Fibroblast of lung (primary cell): ENCODE results near the gene MKLN1. TPM values are rescaled to one million over a fixed set of nuclear protein-coding genes. Genes with fewer than 3 reads are reported as not detected.
"Not testable (repeated sequence)": the region's sequence is repeated elsewhere in the genome, so short reads cannot be mapped to it uniquely, and the experiment has no call there.

ENCODE experiments used
- DNase-seq, 2 donors: peaks; one replicate each; pipeline versions ENCODE4 v3.0.0 to v3.0.0-alpha.2; 2010; ENCODE audit warnings: low read depth in 2 of 2
- H2AFZ ChIP-seq: 2 replicates; pipeline ENCODE4 v1.5.1; 2012; ENCODE audit warnings: low read length, control low read depth, inconsistent platforms
- H3K27ac ChIP-seq: 2 replicates; pipeline ENCODE4 v1.5.1; 2011; ENCODE audit warnings: low read length, control low read depth; ENCODE audit not compliant: insufficient read depth
- H3K27me3 ChIP-seq: 2 replicates; pipeline ENCODE4 v1.5.1; 2011; ENCODE audit warnings: mild to moderate bottlenecking, low read length; ENCODE audit not compliant: control insufficient read depth, insufficient read depth
- H3K36me3 ChIP-seq: 2 replicates; pipeline ENCODE4 v1.5.1; 2011; ENCODE audit warnings: low read length; ENCODE audit not compliant: control insufficient read depth, insufficient read depth
- H3K4me1 ChIP-seq: 2 replicates; pipeline ENCODE4 v1.5.1; 2011; ENCODE audit warnings: low read length; ENCODE audit not compliant: control insufficient read depth, insufficient read depth; ENCODE audit errors: extremely low read depth
- H3K4me2 ChIP-seq: 2 replicates; pipeline ENCODE4 v1.5.1; 2011; ENCODE audit warnings: low read length, control low read depth; ENCODE audit not compliant: insufficient read depth; ENCODE audit errors: extremely low read depth
- H3K4me3 ChIP-seq, 4 experiments: fragments of 200-600 bp in 1 of 4; sonication (generic) in 1 of 4; replicated peaks in 1 of 4; 2 replicates each; pipeline ENCODE4 v1.5.1; 2011 to 2016; ENCODE audit warnings: low read length in 4 of 4, low read depth in 3 of 4, mild to moderate bottlenecking in 3 of 4, control low read depth in 2 of 4, inconsistent platforms in 1 of 4, mixed read lengths in 1 of 4; ENCODE audit not compliant: insufficient read depth in 1 of 4; ENCODE audit errors: control extremely low read depth in 1 of 4
- H3K79me2 ChIP-seq: 2 replicates; pipeline ENCODE4 v1.5.1; 2012; ENCODE audit warnings: mild to moderate bottlenecking, low read length, inconsistent platforms; ENCODE audit not compliant: control insufficient read depth, insufficient read depth
- H3K9ac ChIP-seq: 2 replicates; pipeline ENCODE4 v1.5.1; 2011; ENCODE audit warnings: mild to moderate bottlenecking, low read length, control low read depth; ENCODE audit not compliant: insufficient read depth
- H3K9me3 ChIP-seq: 2 replicates; pipeline ENCODE4 v1.5.1; 2012; ENCODE audit warnings: low read depth, low read length; ENCODE audit not compliant: control insufficient read depth, insufficient read depth
- H4K20me1 ChIP-seq: 2 replicates; pipeline ENCODE4 v1.5.1; 2011; ENCODE audit warnings: low read length; ENCODE audit not compliant: control insufficient read depth, insufficient read depth; ENCODE audit errors: extremely low read depth
- EZH2 ChIP-seq: IDR thresholded peaks from 2 replicates; pipeline ENCODE4 v1.5.1; 2012; ENCODE audit warnings: low read length, control low read depth, mild to moderate bottlenecking; ENCODE audit errors: missing control alignments
- polyA plus RNA-seq, 2 donors: library from polyadenylated mRNA; depleted of rRNA in 1 of 2; stranded (reverse) in 1 of 2; unstranded in 1 of 2; fragments of >200 nt; gene quantifications; 2 replicates each; pipeline ENCODE4 v1.2.1, GENCODE V29; 2011 to 2012; ENCODE audit warnings: missing spikeins in 1 of 2
- total RNA-seq: library from RNA; depleted of rRNA; stranded (reverse); fragments of >200 nt; gene quantifications from 2 replicates; pipeline ENCODE4 v1.2.1, GENCODE V29; 2014
- TF ChIP-seq, protein P1 (sequence below), 2 donors: IDR thresholded peaks in 1 of 2; conservative IDR thresholded peaks in 1 of 2; 1 replicate in 1 of 2; 2 replicates in 1 of 2; pipeline ENCODE4 v1.5.1; 2011 to 2012; ENCODE audit warnings: low read length in 2 of 2, control low read depth in 1 of 2, inconsistent platforms in 1 of 2, low read depth in 1 of 2, mild to moderate bottlenecking in 1 of 2

Gene MKLN1
- total and polyA plus RNA-seq, 2 donors (not counting 1 experiment from before 2014, with no cell fraction given) = 33.9 to 46.4 TPM

DNA sequence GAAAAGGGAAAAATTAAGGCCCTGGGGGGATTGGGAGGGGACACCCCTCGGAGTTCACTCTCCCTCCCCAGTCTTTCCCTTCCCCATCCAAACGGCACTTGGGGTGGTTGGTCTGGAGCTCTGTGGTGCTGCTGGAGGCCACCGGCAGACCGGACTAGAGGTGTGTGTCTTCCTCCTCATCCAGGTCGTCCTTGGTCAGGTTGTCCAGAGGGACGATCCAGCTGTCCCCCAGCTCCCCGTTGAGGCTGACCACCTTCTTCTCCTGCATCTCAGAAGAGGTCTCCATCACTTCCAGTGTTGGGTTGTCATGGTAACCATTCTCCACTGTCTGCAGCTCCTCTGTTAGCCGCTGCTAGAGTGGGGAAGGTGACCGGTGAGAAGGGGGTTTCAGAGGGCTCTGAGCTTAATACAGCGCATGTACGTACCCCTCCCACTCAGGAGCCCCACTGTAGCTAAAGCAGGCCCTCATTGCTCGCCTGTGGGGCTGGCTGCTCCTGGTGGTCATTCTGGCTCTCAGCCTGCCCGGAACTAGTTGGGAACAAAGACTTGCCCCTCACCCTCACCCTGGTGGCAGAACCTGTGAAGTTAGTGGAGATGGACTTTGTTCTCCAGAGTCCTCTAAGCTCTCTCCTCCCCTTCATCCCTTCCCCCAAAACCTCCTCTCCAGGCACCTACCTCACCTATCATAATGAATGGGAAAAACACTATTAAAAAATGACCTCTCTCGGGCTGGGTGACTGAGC lies 176.7 kb downstream of the MKLN1 start:
- Histone ChIP-seq H4K20me1 (no peaks in the 10 kb centered on the region), H3K4me1 (peaks cover 11% of the 10 kb centered on the region), H3K36me3 (no peaks in the 10 kb centered on the region), H3K9ac (no peak overlapping the region), H3K9me3 (no peaks in the 10 kb centered on the region), H3K4me2 (no peak overlapping the region), H2AFZ (no peak overlapping the region), H3K27me3 (peaks cover 4% of the 10 kb centered on the region), H3K4me3 (no peak overlapping the region), H3K27ac (no peak overlapping the region), H3K79me2 (no peaks in the 10 kb centered on the region)
- no peak for DNase-seq
- TF ChIP-seq EZH2 = no peak
- TF ChIP-seq, protein P1, sequence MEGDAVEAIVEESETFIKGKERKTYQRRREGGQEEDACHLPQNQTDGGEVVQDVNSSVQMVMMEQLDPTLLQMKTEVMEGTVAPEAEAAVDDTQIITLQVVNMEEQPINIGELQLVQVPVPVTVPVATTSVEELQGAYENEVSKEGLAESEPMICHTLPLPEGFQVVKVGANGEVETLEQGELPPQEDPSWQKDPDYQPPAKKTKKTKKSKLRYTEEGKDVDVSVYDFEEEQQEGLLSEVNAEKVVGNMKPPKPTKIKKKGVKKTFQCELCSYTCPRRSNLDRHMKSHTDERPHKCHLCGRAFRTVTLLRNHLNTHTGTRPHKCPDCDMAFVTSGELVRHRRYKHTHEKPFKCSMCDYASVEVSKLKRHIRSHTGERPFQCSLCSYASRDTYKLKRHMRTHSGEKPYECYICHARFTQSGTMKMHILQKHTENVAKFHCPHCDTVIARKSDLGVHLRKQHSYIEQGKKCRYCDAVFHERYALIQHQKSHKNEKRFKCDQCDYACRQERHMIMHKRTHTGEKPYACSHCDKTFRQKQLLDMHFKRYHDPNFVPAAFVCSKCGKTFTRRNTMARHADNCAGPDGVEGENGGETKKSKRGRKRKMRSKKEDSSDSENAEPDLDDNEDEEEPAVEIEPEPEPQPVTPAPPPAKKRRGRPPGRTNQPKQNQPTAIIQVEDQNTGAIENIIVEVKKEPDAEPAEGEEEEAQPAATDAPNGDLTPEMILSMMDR (conservative IDR thresholded peaks at IDR 0.05 in 1 of 2, IDR thresholded peaks at IDR 0.05 in 1 of 2; ENCODE audit: low read depth in 1 of 2, low read length in 2 of 2) = no peak

DNA sequence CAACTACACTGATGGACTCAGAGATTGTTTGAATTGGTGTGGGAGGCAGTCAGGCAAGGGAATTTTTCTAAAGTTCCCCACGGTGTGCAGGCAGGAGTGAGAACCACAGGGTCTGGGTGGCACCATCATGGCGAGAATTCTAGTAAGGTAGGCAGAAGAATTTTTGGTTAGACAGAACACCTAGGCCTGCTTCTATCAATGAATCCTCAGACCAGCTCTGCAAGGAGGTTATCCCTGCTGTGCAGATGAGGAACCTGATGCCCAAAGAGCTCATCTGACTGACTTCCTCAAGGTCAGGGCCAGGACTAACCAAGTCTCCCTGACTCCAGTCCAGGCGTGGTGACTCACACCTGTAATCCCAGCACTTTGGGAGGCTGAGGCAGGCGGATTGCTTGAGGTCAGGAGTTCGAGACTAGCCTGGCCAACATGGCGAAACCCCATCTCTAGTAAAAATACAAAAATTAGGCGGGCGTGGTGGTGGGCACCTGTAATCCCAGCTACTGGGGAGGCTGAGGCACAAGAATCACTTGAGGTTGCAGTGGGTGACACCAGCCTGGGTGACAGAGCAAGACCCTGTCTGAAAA lies 177.5 kb downstream of the MKLN1 start:
- H3K36me3 ChIP-seq, H2AFZ ChIP-seq, H3K27me3 ChIP-seq, H3K79me2 ChIP-seq, H4K20me1 ChIP-seq, H3K9ac ChIP-seq, H3K4me3 ChIP-seq, H3K4me2 ChIP-seq, H3K27ac ChIP-seq, H3K9me3 ChIP-seq: not testable (repeated sequence)
- peaks cover 11% of the 10 kb centered on the region for H3K4me1 ChIP-seq
- peak in 1 of 2 donors; percentile 10 for DNase-seq

DNA sequence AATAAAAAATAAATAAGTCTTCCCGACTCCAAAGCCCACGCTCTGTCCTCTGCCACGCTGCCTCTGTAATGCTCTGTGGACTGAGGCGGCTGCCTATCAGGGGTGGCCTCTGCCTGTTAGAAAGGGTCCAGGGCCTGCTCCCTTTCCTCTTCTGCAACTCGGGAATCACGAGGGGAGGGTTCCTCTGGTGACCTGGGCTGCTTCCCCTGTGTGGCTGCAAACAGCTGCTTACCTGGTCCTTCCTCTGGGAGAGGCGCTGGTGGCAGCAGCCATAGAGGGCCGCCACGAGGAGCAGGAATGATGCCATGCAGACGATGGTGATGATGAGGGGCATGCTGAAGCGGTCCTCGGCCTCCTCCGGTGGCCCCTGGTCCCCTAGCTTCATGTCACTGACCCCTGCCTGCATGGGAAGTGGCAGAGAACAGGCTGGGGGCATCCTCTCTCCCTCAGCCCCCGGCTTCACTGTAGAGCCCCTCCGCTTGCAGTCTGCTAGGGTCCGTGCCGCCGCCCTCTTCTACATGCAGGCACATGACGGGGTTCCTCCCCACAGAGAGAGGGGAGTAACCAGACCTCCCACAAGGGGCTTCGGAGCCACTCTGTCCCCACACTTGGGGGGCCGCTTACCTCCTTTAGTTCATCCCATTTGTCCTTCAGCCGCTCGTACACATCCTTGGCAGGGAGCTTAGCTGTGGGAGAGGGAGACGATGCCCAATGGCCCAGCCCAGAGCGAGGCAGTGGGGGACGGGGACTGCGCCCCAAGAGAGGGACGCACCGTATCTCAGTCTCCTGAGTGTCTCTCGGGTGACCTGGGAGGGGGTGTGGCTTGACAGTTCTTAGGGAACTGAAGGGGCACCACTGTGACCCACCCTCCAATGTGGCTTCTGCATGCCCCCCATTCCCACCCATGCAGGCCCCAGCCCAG lies 178.2 kb downstream of the MKLN1 start:
- Histone ChIP-seq H4K20me1 (no peaks in the 10 kb centered on the region), H3K9ac (no peak overlapping the region), H3K79me2 (no peaks in the 10 kb centered on the region), H3K36me3 (no peaks in the 10 kb centered on the region), H3K27me3 (peaks cover 4% of the 10 kb centered on the region), H3K4me2 (no peak overlapping the region), H3K4me1 (peaks cover 11% of the 10 kb centered on the region), H2AFZ (no peak overlapping the region), H3K9me3 (no peaks in the 10 kb centered on the region), H3K27ac (no peak overlapping the region), H3K4me3 (no peak overlapping the region)
- no peak for TF ChIP-seq EZH2
- TF ChIP-seq, protein P1 (conservative IDR thresholded peaks at IDR 0.05 in 1 of 2, IDR thresholded peaks at IDR 0.05 in 1 of 2; ENCODE audit: low read depth in 1 of 2, low read length in 2 of 2) = no peak
- DNase-seq = no peak
